LNCAP (cell line): ENCODE measurements around the gene OSBPL2.

Source experiments
- CTCF ChIP-seq: fragments of 450-650 bp; IDR thresholded peaks from 2 replicates; pipeline ENCODE4 v1.5.1; 2017; ENCODE audit warnings: mild to moderate bottlenecking

OSBPL2 gene

DNA sequence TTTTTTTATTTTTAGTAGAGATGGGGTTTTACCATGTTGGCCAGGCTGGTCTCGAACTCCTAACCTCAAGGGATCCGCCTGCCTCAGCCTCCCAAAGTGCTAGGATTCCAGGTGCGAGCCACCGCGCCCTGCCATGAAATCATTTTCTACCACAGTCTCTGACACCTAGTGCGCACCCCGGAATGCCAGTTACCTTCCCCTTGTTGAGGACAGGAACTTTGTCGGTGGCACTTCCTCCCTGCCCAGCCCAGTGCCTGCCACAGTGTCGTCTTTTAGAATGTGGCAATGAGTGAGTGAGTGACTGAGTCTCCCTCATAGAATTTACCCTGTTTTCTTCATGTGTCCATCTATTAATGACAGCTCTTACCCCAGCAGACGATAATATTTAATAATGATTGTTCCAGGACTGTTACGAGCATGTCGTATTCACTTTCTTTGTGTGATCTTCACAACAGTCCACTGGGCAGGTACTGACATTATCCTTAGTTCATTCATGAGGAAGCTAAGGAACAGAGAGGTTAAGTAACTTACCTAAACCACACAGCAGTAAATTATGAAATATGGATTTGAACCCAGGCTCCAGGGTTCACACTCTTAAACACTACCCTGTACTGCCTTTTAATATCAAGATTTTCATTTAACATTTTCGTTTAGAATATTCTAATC is 1.8 kb downstream of the OSBPL2 start:
- TF ChIP-seq CTCF = no peak

- TF ChIP-seq CTCF = no peak
Observed at GRCh38 chr20:62241506-62241905, 3.2 kb downstream of the OSBPL2 start.

DNA sequence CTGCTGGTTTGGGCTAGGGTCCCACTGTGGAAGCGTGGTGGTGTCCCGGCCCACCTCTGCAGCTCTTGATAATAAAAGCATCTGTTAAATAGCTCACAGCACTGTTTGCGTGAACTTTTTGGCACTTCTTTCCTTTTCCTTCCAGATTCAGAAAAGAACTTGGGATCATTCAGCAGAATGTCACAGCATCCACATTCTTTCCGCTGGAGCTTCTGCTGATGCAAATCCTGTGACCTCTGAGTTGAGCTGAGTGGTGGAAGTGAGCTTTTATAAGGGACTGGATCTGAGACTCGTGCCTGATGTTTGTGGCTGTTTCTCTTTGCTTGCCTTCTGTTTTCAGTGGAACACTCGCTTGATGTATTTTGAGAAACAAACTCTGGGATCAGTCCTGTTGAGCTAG is 3.9 kb downstream of the OSBPL2 start:
- no peak for TF ChIP-seq CTCF

DNA sequence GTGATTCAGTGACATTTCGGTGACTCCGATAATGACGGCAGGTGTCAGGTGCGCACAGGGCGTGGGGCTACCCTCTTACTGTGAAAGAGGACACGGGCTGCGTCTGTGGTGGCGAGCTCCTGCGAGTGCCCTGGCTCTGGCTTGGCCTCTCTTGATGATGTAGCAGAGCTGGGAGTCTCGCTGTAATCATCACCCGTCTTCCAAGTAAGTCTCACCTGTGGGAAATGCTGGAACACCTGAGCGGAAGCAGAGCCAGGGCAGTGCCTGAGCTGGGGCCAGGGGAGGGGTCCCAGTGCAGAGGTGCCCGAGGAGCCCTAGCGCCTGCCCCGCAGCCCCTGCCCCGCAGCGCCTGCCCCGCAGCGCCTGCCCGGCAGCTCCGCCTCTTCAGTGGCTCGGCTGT is 4.8 kb downstream of the OSBPL2 start:
- TF ChIP-seq CTCF = no peak

DNA sequence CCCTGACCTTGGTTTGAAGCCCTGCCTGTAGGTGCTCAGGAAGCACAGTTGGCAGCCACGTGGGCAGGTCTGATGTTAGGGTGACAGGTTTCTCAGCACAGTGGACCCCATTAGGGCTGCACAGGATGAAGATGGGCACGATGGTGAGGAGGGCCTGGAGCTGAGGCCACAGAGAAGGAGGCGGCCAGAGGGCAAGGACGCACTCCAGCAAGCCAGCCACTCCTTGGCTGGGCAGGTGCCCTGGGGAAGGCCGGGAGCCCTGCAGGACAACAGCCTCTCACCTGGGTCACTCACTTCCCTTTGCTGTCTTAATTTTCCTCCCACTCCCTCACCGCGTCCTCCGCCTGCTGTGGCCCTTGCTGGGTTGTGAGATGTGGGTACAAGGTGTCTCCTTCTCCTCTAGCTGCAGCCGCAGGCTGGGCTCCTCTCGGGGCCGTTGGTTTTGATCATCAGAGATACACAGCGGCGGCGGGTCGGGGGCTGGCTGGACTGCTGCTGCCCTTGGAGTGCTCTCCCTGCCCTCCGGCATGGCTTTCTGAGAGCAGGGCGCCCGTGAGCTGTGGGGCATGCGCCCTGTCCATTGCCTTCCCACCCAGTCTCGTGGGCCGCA is 5.7 kb downstream of the OSBPL2 start:
- no peak for TF ChIP-seq CTCF

DNA sequence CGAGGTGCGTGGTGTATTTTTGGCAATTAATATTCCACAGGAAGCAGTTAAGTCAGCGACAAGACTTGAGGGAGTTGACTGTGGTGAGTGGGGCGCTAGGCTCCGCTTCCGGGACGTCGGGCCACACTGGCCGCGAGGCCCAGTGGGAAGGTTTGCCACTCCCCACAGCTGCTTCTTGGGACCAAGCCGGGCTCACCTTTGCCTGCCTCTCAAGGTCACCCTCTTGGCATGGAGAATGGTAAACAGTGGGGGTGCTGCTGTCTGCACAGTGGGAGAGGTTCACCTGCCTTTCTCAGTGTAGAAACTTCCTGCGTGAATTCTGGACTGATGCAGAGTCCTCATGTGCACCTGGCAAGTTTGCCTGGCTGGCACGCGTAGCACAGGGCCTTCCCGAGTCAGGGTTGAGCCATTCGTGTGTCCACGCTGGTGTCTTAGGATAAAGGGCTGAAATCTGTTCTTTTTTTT is 6.4 kb downstream of the OSBPL2 start:
- no peak for TF ChIP-seq CTCF

DNA sequence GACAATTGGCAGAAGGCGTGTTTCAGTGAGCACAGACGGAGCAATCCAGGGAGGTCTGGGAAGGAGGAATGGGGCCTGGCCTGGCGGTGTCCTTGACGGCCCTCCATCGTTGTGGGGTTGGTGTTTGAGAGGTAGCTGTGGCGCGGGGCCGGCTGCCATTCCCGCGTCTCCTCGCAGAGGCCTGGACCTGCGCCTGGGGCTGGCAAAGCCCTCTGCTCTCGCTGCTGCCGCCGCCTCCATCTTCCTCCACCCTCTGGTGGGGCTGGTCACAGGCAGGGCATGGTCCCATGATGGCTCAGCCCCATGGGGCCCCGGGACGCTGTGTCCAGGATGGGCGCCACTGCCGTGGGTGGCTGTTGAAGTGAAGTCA is 7.6 kb downstream of the OSBPL2 start:
- no peak for TF ChIP-seq CTCF

- no peak for TF ChIP-seq CTCF
Observed at GRCh38 chr20:62246431-62246830, 8.1 kb downstream of the OSBPL2 start.
